Ovary (tissue), 10 donors: ENCODE measurements around the gene ZDHHC24. TPM values are rescaled to one million over a fixed set of nuclear protein-coding genes. Genes with fewer than 3 reads are reported as not detected.
A peak's percentile ranks its signal among the peaks of the same experiment; 100 is the strongest.

Experiments used
- DNase-seq, 5 donors: peaks; one replicate each; pipeline ENCODE4 v3.0.0-alpha.2; 2019 to 2020
- H3K27ac ChIP-seq, 2 donors: fragments of 200-600 bp; one replicate each; pipeline versions ENCODE4 v1.5.1 to v1.8.0; 2019 to 2022
- H3K27me3 ChIP-seq: fragments of 200-600 bp; one replicate; pipeline ENCODE4 v1.8.0; 2022
- H3K36me3 ChIP-seq: fragments of 200-600 bp; sonication (generic); one replicate; pipeline ENCODE4 v1.5.1; 2019
- H3K4me1 ChIP-seq: one replicate; pipeline ENCODE4 v1.8.1; 2013; ENCODE audit warnings: mild to moderate bottlenecking, moderate library complexity; ENCODE audit not compliant: insufficient read depth
- H3K4me3 ChIP-seq: fragments of 200-600 bp; sonication (generic); one replicate; pipeline ENCODE4 v1.5.1; 2017
- H3K9me3 ChIP-seq, 2 donors: fragments of 200-600 bp in 1 of 2; sonication (generic) in 1 of 2; one replicate each; pipeline versions ENCODE4 v1.5.1 to v1.8.1; 2013 to 2019; ENCODE audit warnings: mild to moderate bottlenecking in 1 of 2, moderate library complexity in 1 of 2
- CTCF ChIP-seq, 3 donors: fragments of 450-650 bp in 2 of 3; fragments of 200-600 bp in 1 of 3; IDR thresholded peaks; one replicate each; pipeline versions ENCODE4 v1.5.1 to v1.8.0; 2016 to 2022; ENCODE audit warnings: antibody characterized with exemption in 3 of 3, mild to moderate bottlenecking in 1 of 3
- EP300 ChIP-seq: sonication (generic); formaldehyde crosslinking; IDR thresholded peaks from one replicate; pipeline ENCODE4 v1.6.1; 2017; ENCODE audit warnings: antibody characterized with exemption
- POLR2A ChIP-seq: fragments of 450-650 bp; IDR thresholded peaks from one replicate; pipeline ENCODE4 v1.6.1; 2017; ENCODE audit warnings: antibody characterized with exemption, mild to moderate bottlenecking, moderate library complexity
- WGBS, 3 donors: extraction: QIAGEN DNeasy Blood & Tissue Kit in 1 of 3; methylation state at CpG; one replicate each; pipeline versions ENCODE4 v1.1.5 to v1.1.7; 2013 to 2017; 5-methylcytosine and 5-hydroxymethylcytosine counted together
- intact Hi-C, 4 donors: fragments of 100-400 bp; cut with DNase I; formaldehyde crosslinking; loops; one replicate each; pipeline versions ENCODE4 v1.11.0 to v1.15.1; 2022 to 2023
- long read RNA-seq, 3 donors: library from polyadenylated mRNA in 2 of 3; unstranded in 2 of 3; transcript quantifications; one replicate each; pipeline ENCODE4 v2.0.0 and lab custom pipeline, GENCODE V29; 2021 to 2026
- polyA plus RNA-seq, 2 donors: library from polyadenylated mRNA; stranded (reverse); fragments of 200-250 nt in 1 of 2; fragments of 350-450 nt in 1 of 2; fragmentation: Illumina TruSeq in 1 of 2; extraction: RNeasy Lipid Tissue Mini Kit (QIAGEN cat#74804) in 1 of 2; gene quantifications; one replicate each; pipeline ENCODE4 v1.2.3, GENCODE V29; 2013 to 2014
- total RNA-seq, 7 donors: library from RNA; depleted of rRNA in 2 of 7; stranded (reverse); fragments of >200 nt in 2 of 7; fragmentation: NEBNext Ultra II Directional in 3 of 7; extraction: Animal tissue kit (Norgen Biotek cat#: 25700) in 3 of 7; gene quantifications; one replicate each; pipeline versions ENCODE4 v1.1.0 to v1.2.4, GENCODE V29; 2016 to 2023
- donor health status: DM: no; HTN: no; CAD: no; lungs with moderate emphysema.
- donor health status: DM: no; HTN: no; CAD: no.
- donor health status: Bipolar disorder and iron deficiency.
- donor health status: DM: yes; HTN: yes; CAD: no.
- donor health status: DM: no; HTN: no; CAD: no.
- donor health status: DM: yes; HTN: yes; CAD: no.

ZDHHC24 gene
- total RNA-seq = 10 to 100 TPM in 2 of 7 donors, 1 to 10 TPM in 5; 5.1 to 14.5 (median 8.9) TPM
- polyA plus RNA-seq = 1 to 10 TPM; 6.3 to 9.1 TPM
- long read RNA-seq, donor 1, full-length matches to known transcripts = 27 of 54 reads
- long read RNA-seq, donor 1, partial matches to known transcripts = 6 of 54 reads
- long read RNA-seq, donor 1, other reads (novel, unspliced or antisense) = 21 of 54 reads
- long read RNA-seq, donor 2, full-length matches to known transcripts = 3 of 3 reads
- long read RNA-seq, donor 2, partial matches to known transcripts = 0 of 3 reads
- long read RNA-seq, donor 2, other reads (novel, unspliced or antisense) = 0 of 3 reads
- long read RNA-seq, donor 3, full-length matches to known transcripts = 19 of 36 reads
- long read RNA-seq, donor 3, partial matches to known transcripts = 1 of 36 reads
- long read RNA-seq, donor 3, other reads (novel, unspliced or antisense) = 16 of 36 reads

- WGBS, 3 donors = 0 to 1% (median 0%) methylated on average over 41 to 71 of the region's 71 CpGs
- peaks cover 2% of the 10 kb centered on the region for H3K4me1 ChIP-seq
- H3K9me3 ChIP-seq = no peaks in the 10 kb centered on the region
Observed at GRCh38 chr11:66545701-66546367, at the start of gene ZDHHC24. Gene ZDHHC24, minus strand, starts transcription at chr11:66546048. Its CDS starts 45 bp downstream, at chr11:66546003.

GRCh38 chr11:66595245-66595904 is 49.5 kb upstream of the ZDHHC24 start:
- WGBS, 3 donors = 3 to 16% (median 10%) methylated on average over 5 of the region's 5 CpGs
- no peak overlapping the region for H3K4me3 ChIP-seq
- H3K4me1 ChIP-seq = peaks cover 14% of the 10 kb centered on the region
- intact Hi-C loops = loop anchor here in 1 of 4 donors (10.0 kb wide), 1 partner anchor 79 kb away; the partner anchor contains the start of gene RBM4B
- TF ChIP-seq POLR2A (no peak), EP300 (no peak), CTCF (IDR thresholded peaks at IDR 0.05) (no peak)
- H3K27ac ChIP-seq = peak overlapping the region in 1 of 2 donors; percentile 51
- peak; percentile 51 to 75 (median 71) for DNase-seq
- H3K27me3 ChIP-seq = no peaks in the 10 kb centered on the region
- no peaks in the 10 kb centered on the region for H3K9me3 ChIP-seq
- H3K36me3 ChIP-seq = no peaks in the 10 kb centered on the region

More at GRCh38 chr11:66545701-66546367, at the start of gene ZDHHC24:
- Histone ChIP-seq H3K27ac (no peak within 1 kb of the TSS), H3K27me3 (no peaks in the 10 kb centered on the region), H3K36me3 (no peaks in the 10 kb centered on the region), H3K4me3 (peak within 1 kb of the TSS; percentile 86)
- TF ChIP-seq EP300 (no peak), POLR2A (no peak), CTCF (IDR thresholded peaks at IDR 0.05) (no peak)
- intact Hi-C loops = no loop called here
- DNase-seq = peak; percentile 96 to 99 (median 97)

GRCh38 chr11:66593650-66594049 is 47.8 kb upstream of the ZDHHC24 start:
- Histone ChIP-seq H3K4me3 (peak overlapping the region; percentile 63), H3K27me3 (no peaks in the 10 kb centered on the region), H3K27ac (peak overlapping the region; percentile 45 to 82), H3K9me3 (no peaks in the 10 kb centered on the region), H3K36me3 (no peaks in the 10 kb centered on the region), H3K4me1 (peaks cover 14% of the 10 kb centered on the region)
- no peak for DNase-seq
- no peak for TF ChIP-seq EP300
- no peak for TF ChIP-seq CTCF (IDR thresholded peaks at IDR 0.05)
- intact Hi-C loops = loop anchor here in 1 of 4 donors (10.0 kb wide), 1 partner anchor 81 kb away; the partner anchor contains the start of gene RBM4B
- 59 to 73% (median 64%) methylated on average over 7 of the region's 7 CpGs for WGBS, 3 donors

GRCh38 chr11:66593303-66593635 is 47.4 kb upstream of the ZDHHC24 start:
- H3K27ac ChIP-seq = peak overlapping the region; percentile 45 to 82
- peak in 2 of 5 donors; percentile 28 to 30 for DNase-seq
- H3K36me3 ChIP-seq = no peaks in the 10 kb centered on the region
- no peak for TF ChIP-seq EP300
- TF ChIP-seq CTCF (IDR thresholded peaks at IDR 0.05) = no peak
- no peak for TF ChIP-seq POLR2A
- H3K27me3 ChIP-seq = no peaks in the 10 kb centered on the region
- 6 to 9% (median 6%) methylated on average over 12 of the region's 12 CpGs for WGBS, 3 donors
- intact Hi-C loops = loop anchor here in 1 of 4 donors (10.0 kb wide), 1 partner anchor 82 kb away; the partner anchor contains the start of gene RBM4B
- H3K9me3 ChIP-seq = no peaks in the 10 kb centered on the region
- peak overlapping the region; percentile 63 for H3K4me3 ChIP-seq
- H3K4me1 ChIP-seq = peaks cover 14% of the 10 kb centered on the region
